ENCODE data around the gene EMP1.
A peak's percentile ranks its signal among the peaks of the same experiment; 100 is the strongest.

EMP1 gene

DNA sequence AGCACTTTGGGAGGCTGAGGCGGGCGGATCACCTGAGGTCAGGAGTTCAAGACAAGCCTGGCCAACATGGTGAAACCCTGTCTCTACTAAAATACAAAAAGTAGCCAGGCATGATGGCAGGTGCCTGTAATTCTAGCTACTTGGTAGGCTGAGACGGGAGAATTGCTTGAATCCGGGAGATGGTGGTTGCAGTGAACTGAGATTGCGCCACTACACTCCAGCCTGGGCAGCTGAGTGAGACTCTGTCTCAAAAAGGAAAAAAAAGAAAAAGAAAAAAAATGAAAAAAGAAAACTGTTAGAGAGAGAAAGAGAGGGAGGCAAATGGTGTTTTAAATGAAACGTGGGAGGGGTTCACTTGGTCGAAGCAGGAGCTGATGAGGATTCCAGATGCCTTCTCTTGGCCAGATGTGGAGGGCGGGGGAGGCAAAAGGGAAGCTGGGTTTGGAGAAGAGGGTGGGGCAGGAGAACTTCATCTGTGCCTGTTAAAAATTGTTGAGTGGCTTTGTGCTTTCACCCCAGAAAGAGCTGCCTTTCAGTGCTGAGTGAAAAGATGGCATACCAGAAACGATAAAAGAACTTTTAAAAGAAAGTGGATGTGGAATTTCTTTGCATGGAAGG lies 1.1 kb downstream of the EMP1 start:
- no peak for DNase-seq (ENCODE audit: low read depth in 2 of 2)

- DNase-seq (ENCODE audit: low read depth in 2 of 2), result no peak
Observed at GRCh38 chr12:13198241-13198640, 1.7 kb downstream of the EMP1 start.

DNA sequence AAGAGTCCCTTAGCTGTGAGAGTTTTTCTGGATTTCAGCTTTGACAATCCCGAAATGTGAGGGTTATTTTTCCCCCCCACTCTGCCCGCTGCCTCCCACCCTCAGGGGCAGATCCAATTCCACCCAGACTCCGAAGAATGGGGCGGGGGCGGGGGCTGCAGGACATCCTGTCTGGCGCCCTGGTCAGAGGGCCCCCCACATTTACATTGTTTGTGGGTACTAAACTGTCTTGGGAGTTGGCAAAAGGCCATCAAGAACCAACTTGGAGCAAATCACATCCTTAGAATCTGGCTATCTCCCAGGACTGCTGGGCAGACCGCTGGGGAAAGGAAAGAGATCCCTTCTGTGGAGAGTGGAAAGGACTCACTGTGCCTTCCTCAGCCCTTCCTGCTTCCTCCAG lies 2.4 kb downstream of the EMP1 start:
- DNase-seq (ENCODE audit: low read depth in 2 of 2), result no peak

- no peak for DNase-seq (ENCODE audit: low read depth in 2 of 2)
Observed at GRCh38 chr12:13199592-13199991, 3.1 kb downstream of the EMP1 start.

- no peak for DNase-seq (ENCODE audit: low read depth in 2 of 2)
Observed at GRCh38 chr12:13200841-13201240, 4.3 kb downstream of the EMP1 start.

DNA sequence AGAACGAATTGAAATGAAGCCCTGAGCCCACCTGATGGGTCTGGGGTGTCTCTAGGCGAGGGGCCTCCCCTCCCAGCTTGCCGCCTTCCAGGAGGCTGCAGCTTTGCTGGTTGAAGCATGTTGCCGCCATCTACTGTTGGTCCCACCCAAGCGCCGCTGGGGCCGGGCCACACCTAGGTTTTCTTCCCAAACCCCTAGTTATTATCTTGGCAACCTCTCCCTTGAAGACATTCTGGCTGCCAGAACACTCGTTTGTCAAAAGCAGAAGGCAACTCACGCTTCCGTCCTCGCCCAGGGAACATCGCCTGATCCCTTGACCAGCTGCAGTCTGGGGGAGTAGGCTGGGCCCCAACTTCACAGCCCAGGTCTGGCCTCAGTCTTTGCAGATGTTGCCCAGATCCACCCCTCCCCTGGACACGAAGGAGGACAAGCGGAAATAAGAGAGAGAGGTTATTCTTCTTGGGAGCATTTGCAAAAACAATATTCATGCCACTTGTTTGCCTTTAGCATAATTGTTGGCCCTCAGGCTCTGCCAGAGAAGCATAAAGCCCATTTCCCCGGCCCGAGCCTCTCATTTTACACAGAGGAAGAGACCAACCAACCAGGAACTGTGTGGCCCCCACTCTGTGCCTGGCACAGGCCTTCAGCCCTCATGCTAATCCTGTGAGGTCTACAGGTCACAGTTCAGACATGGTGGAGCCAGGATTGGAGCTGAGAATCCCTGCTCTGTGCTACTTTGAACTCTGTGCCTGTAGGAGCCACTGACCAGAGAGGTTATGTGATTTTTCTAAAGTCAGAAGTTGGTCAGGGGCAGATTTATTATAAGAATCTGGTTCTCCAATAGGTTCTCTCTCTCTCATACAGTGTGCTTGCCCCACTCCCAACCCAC lies 6.8 kb downstream of the EMP1 start:
- DNase-seq (ENCODE audit: low read depth in 2 of 2), result no peak

- DNase-seq (ENCODE audit: low read depth in 2 of 2), result no peak
Observed at GRCh38 chr12:13204428-13204827, 7.9 kb downstream of the EMP1 start.

DNA sequence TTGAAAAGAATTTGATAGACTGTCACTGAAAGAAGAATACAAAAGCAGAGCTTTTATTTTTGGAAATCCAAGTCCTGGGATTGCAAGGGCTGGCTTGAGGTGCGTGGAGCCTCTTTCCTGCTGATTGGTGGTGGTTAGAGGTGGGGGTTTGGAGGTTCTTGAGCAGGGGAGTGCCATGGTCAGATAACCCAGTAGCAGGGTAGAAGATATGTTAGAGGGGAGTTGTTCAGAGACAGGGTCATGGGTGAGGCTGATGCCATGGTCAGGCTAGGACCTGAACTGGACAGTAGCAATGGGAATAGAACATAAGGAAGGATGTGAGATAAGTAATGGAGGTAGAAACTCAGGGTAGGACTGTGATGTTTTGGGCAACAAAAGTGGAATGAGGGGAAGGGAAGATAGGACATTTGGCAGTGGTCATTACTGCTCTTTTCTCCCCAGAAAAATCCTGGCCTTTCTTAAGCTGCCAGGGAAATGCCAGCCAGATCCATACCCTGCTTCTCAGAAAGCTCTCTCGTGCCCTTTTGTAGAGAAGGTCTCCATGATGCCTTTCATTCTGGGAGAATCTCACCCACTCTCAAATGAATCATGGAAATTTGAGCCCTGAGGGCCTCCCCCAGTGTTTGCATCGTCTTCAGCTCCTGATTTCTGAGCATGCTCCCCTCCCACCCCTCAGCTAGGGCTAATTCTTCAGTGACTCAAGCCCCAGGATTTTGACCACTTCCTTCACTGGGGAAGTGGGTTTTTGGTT lies 9.5 kb downstream of the EMP1 start:
- no peak for DNase-seq (ENCODE audit: low read depth in 2 of 2)

DNA sequence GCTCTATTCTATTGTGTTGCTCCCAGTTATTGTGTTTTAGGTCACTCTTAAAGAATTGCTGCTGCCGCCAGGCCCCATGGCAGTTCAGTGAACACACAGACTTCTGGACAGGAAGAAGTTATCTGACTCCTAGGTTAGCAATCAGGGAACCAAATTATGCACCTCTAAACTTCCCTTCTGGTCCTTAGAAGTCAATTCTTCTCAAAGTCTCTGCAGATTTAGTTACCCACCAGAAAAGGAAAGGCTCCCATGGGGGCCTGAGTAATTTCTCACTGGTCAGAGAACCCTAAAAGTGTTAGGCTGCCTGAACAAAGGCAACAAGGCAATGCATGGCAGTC lies 10.0 kb downstream of the EMP1 start:
- no peak for DNase-seq (ENCODE audit: low read depth in 2 of 2)

GRCh38 chr12:13208533-13209435 lies 12.3 kb downstream of the EMP1 start:
- DNase-seq (ENCODE audit: low read depth in 2 of 2), result no peak

GRCh38 chr12:13209436-13210235 lies 13.1 kb downstream of the EMP1 start:
- DNase-seq (ENCODE audit: low read depth in 2 of 2), result no peak

- DNase-seq (ENCODE audit: low read depth in 2 of 2), result no peak
Observed at GRCh38 chr12:13210236-13211190, 14.0 kb downstream of the EMP1 start.

GRCh38 chr12:13211191-13211858 lies 14.8 kb downstream of the EMP1 start:
- DNase-seq (ENCODE audit: low read depth in 2 of 2), result no peak

- DNase-seq (ENCODE audit: low read depth in 2 of 2), result peak; percentile 45 to 49
Observed at GRCh38 chr12:13211859-13212664, 15.5 kb downstream of the EMP1 start.

GRCh38 chr12:13215056-13215455 lies 18.5 kb downstream of the EMP1 start:
- no peak for DNase-seq (ENCODE audit: low read depth in 2 of 2)

DNA sequence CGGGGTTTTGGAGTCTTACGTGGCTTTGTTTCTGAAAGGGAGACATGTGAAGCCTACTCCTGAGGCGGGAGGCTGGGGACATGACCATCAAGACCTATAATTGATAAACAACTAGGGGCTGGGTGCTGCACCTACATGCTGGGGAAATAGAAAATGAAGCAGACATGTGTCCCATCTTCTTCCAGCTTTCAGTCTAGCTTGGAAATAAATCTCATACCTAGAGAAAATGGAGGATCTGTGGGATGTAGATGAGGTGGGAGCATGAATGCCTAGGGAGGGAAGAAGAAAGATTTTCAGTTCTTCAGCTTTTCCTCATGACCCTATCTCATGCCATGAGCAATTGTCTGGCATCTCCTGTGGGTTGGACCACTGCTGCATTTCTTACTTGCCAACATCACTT lies 22.1 kb downstream of the EMP1 start:
- DNase-seq (ENCODE audit: low read depth in 2 of 2), result no peak

GRCh38 chr12:13219320-13219719 lies 22.8 kb downstream of the EMP1 start:
- no peak for DNase-seq (ENCODE audit: low read depth in 2 of 2)

GRCh38 chr12:13220838-13221237 lies 24.3 kb downstream of the EMP1 start:
- DNase-seq (ENCODE audit: low read depth in 2 of 2), result no peak
